HFFc6 (cell line): ENCODE results near the gene SCP2. TPM values are rescaled to one million over a fixed set of nuclear protein-coding genes. Genes with fewer than 3 reads are reported as not detected.

ENCODE experiments used
- DNase-seq: peaks from one replicate; pipeline ENCODE4 v3.0.0-alpha.2; 2018
- H3K27ac Mint-ChIP-seq: 2 replicates; pipeline ENCODE4 v1.8.0; 2020; ENCODE audit warnings: mild to moderate bottlenecking, mixed read lengths
- H3K27me3 Mint-ChIP-seq: 2 replicates; pipeline ENCODE4 v1.8.0; 2021; ENCODE audit warnings: mild to moderate bottlenecking, moderate library complexity, mixed read lengths; ENCODE audit not compliant: insufficient read depth
- H3K36me3 Mint-ChIP-seq: 2 replicates; pipeline ENCODE4 v1.8.0; 2021; ENCODE audit warnings: low read depth, mixed read lengths
- H3K4me1 Mint-ChIP-seq: 2 replicates; pipeline ENCODE4 v1.8.0; 2020; ENCODE audit warnings: low read depth, mixed read lengths
- H3K4me3 Mint-ChIP-seq: 2 replicates; pipeline ENCODE4 v1.8.0; 2020; ENCODE audit warnings: mild to moderate bottlenecking, moderate library complexity, mixed read lengths
- H3K9me3 Mint-ChIP-seq: 2 replicates; pipeline ENCODE4 v1.8.0; 2020; ENCODE audit warnings: mild to moderate bottlenecking, mixed read lengths
- CTCF ChIP-seq: fragments of 200-600 bp; sonication (generic); IDR thresholded peaks from 2 replicates; pipeline ENCODE4 v1.5.0; 2021; ENCODE audit warnings: antibody characterized with exemption, mild to moderate bottlenecking
- total RNA-seq, 6 experiments: library from RNA; stranded (reverse); fragmentation: NEBNext Ultra II Directional; extraction: Animal tissue kit (Norgen Biotek cat#: 25700); gene quantifications; 2 replicates in 1 of 6; 3 replicates in 5 of 6; pipeline ENCODE4 v1.2.3, GENCODE V29; 2021

Gene SCP2
- total RNA-seq, 6 experiments from 2014 or later: 122 to 159 (median 156) TPM

- no peak overlapping the region for H3K27ac Mint-ChIP-seq
Observed at GRCh38 chr1:53071915-53072314, 144.8 kb downstream of the SCP2 start.

DNA sequence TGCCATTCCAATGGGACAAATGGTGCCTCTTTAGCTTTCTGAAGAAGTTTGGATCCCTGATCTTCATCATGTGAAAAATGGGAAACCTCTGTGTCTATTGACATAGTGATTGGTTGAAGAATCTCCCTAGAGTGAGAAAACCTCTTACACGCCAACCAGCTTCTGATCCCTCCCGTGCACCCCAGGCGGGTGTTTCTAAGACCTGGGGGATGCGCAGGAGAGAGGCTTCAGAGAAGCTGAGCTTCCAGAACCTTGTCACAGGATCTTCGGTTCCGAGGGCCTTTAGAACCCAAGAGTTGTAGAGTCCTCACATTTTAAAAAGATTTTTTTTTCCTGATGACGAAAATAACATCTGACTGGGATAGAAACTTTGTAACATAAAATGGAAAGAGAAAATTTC, 146.2 kb downstream of the SCP2 start:
- Mint-ChIP-seq H3K4me1 (no peaks in the 10 kb centered on the region), H3K4me3 (no peak overlapping the region), H3K36me3 (no peaks in the 10 kb centered on the region), H3K27ac (no peak overlapping the region), H3K9me3 (no peaks in the 10 kb centered on the region), H3K27me3 (peaks cover 12% of the 10 kb centered on the region; the same call in 1 of the 2 replicates)
- TF ChIP-seq CTCF: no peak
- DNase-seq: no peak

More at GRCh38 chr1:53071915-53072314, 144.8 kb downstream of the SCP2 start:
- peaks cover 12% of the 10 kb centered on the region; the same call in 1 of the 2 replicates for H3K27me3 Mint-ChIP-seq
- no peaks in the 10 kb centered on the region for H3K9me3 Mint-ChIP-seq
- H3K4me1 Mint-ChIP-seq: no peaks in the 10 kb centered on the region
- no peak overlapping the region for H3K4me3 Mint-ChIP-seq
- no peaks in the 10 kb centered on the region for H3K36me3 Mint-ChIP-seq
- DNase-seq: no peak
- no peak for TF ChIP-seq CTCF

DNA sequence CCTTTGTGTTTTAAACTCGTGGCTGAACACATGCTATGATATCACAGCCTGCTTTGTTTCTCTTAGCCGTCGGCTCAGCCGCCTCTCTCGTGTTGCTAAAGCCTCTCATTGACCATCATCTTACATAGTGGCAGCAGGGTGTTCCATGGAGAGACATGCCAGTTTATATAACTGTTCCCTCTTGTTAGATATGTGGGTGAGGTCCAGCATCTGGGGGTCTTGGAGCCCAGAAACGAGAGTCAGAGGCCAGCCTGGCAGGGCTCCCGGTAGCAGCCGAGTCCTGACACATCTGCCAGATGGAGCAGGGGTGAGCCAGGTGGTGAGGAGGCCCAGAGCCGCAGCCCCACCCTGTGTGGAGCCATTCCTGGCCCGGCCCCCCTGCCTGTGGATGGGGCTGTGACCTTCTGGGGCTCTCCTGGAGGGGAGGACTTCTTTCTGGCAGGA, 146.8 kb downstream of the SCP2 start:
- H3K9me3 Mint-ChIP-seq: no peaks in the 10 kb centered on the region
- peaks cover 12% of the 10 kb centered on the region; the same call in 1 of the 2 replicates for H3K27me3 Mint-ChIP-seq
- no peaks in the 10 kb centered on the region for H3K36me3 Mint-ChIP-seq
- H3K4me1 Mint-ChIP-seq: no peaks in the 10 kb centered on the region
- DNase-seq: no peak
- no peak overlapping the region for H3K4me3 Mint-ChIP-seq
- no peak overlapping the region for H3K27ac Mint-ChIP-seq
- no peak for TF ChIP-seq CTCF

GRCh38 chr1:53074313-53075154, 147.5 kb downstream of the SCP2 start:
- no peaks in the 10 kb centered on the region for H3K36me3 Mint-ChIP-seq
- no peak for DNase-seq
- H3K27me3 Mint-ChIP-seq: peaks cover 12% of the 10 kb centered on the region; the same call in 1 of the 2 replicates
- no peaks in the 10 kb centered on the region for H3K9me3 Mint-ChIP-seq
- H3K4me3 Mint-ChIP-seq: no peak overlapping the region
- no peak overlapping the region for H3K27ac Mint-ChIP-seq
- H3K4me1 Mint-ChIP-seq: no peaks in the 10 kb centered on the region
- TF ChIP-seq CTCF: no peak

DNA sequence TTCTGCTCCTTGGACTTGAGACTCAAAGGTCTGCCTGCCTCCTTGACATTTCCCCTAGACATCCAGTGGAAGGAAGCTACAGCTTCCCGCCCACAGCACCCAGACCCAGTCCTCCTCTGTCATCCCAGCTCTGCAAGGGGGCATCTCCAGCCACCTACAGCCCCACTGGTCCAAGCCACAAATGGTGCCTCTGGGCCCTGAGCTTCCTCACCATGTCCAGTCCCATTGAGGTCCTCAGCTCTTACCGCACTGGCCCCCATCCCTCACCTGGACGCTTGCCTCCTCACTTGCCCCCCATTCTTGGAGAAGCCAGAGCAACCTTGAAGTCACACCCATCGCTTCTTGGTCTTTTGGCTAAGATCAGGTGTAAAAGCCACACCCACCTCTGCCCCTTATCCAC, 148.1 kb downstream of the SCP2 start:
- H3K4me1 Mint-ChIP-seq: no peaks in the 10 kb centered on the region
- H3K27me3 Mint-ChIP-seq: peaks cover 12% of the 10 kb centered on the region; the same call in 1 of the 2 replicates
- H3K4me3 Mint-ChIP-seq: no peak overlapping the region
- H3K9me3 Mint-ChIP-seq: no peaks in the 10 kb centered on the region
- no peaks in the 10 kb centered on the region for H3K36me3 Mint-ChIP-seq
- no peak for DNase-seq
- TF ChIP-seq CTCF: no peak
- no peak overlapping the region for H3K27ac Mint-ChIP-seq
